PC-3 (cell line): ENCODE data around the gene FAM163A. TPM values are rescaled to one million over a fixed set of nuclear protein-coding genes. Genes with fewer than 3 reads are reported as not detected.

Experiments used
- ATAC-seq: fragments of 200-7000 bp; cut with Tn5 transposase; 2 replicates; pipeline ENCODE4 v1.9.1; 2020; ENCODE audit warnings: mild to moderate bottlenecking, moderate library complexity
- BruUV-seq: library from RNA; stranded (reverse); fragments of 400-500 nt; replicated peaks from 2 replicates; lab custom pipeline; 2021; lab: Mats Ljungman, UMichigan
- CTCF ChIA-PET: fragments of 300-600 bp; sonication (Branson Sonifier 250); formaldehyde crosslinking; loops from one replicate; lab custom pipeline; 2022; ENCODE audit warnings: antibody characterized with exemption; lab: Charles Lee
- POLR2A ChIA-PET: fragments of 300-600 bp; sonication (Branson Sonifier 250); formaldehyde crosslinking; loops from one replicate; lab custom pipeline; 2022; ENCODE audit warnings: antibody characterized with exemption; ENCODE audit not compliant: unreplicated experiment; lab: Charles Lee
- DNase-seq: peaks from one replicate; pipeline ENCODE4 v3.0.0-alpha.2; 2015
- H2AFZ ChIP-seq: fragments of 300-600 bp; sonication (generic); 2 replicates; pipeline ENCODE4 v1.6.0; 2016; ENCODE audit warnings: antibody characterized with exemption, low read length
- H3F3A ChIP-seq: fragments of 300-600 bp; sonication (generic); one replicate; pipeline ENCODE4 v1.6.0; 2017; ENCODE audit warnings: antibody characterized with exemption, low read length, control low read depth, mild to moderate bottlenecking; ENCODE audit not compliant: unreplicated experiment
- H3K27ac ChIP-seq: fragments of 300-600 bp; sonication (generic); 2 replicates; pipeline ENCODE4 v1.5.1; 2016; ENCODE audit warnings: mild to moderate bottlenecking, low read length
- H3K27me3 ChIP-seq: fragments of 300-600 bp; sonication (generic); 2 replicates; pipeline ENCODE4 v1.6.1; 2016; ENCODE audit warnings: low read length, mixed read lengths
- H3K36me3 ChIP-seq: fragments of 300-600 bp; sonication (generic); 2 replicates; pipeline ENCODE4 v1.6.1; 2016; ENCODE audit warnings: low read depth, mixed run types, low read length, mixed read lengths
- H3K4me1 ChIP-seq: fragments of 300-600 bp; sonication (generic); 2 replicates; pipeline ENCODE4 v1.5.1; 2016; ENCODE audit warnings: low read length; ENCODE audit not compliant: insufficient read depth
- H3K4me2 ChIP-seq: fragments of 300-600 bp; sonication (generic); 2 replicates; pipeline ENCODE4 v1.6.0; 2016; ENCODE audit warnings: low read length
- H3K4me3 ChIP-seq: fragments of 300-600 bp; sonication (generic); 2 replicates; pipeline ENCODE4 v1.5.1; 2016; ENCODE audit warnings: mild to moderate bottlenecking, low read length, mixed read lengths
- H3K79me2 ChIP-seq: fragments of 300-600 bp; sonication (generic); 2 replicates; pipeline ENCODE4 v1.6.1; 2017; ENCODE audit warnings: low read length, mixed read lengths
- H3K9ac ChIP-seq: fragments of 300-600 bp; sonication (generic); 2 replicates; pipeline ENCODE4 v1.6.0; 2016; ENCODE audit warnings: mild to moderate bottlenecking, low read length
- H3K9me2 ChIP-seq: fragments of 300-600 bp; sonication (generic); replicated peaks from 2 replicates; pipeline ENCODE4 v1.6.1; 2016; ENCODE audit warnings: mixed run types, low read length, mixed read lengths
- H3K9me3 ChIP-seq: fragments of 300-600 bp; sonication (generic); 2 replicates; pipeline ENCODE4 v1.6.1; 2016; ENCODE audit warnings: low read length, mixed read lengths
- H4K20me1 ChIP-seq: fragments of 300-600 bp; sonication (generic); 2 replicates; pipeline ENCODE4 v1.6.1; 2016; ENCODE audit warnings: low read length, mixed read lengths
- CTCF ChIP-seq: fragments of 300-600 bp; sonication (generic); conservative IDR thresholded peaks from 2 replicates; pipeline ENCODE4 v1.5.1; 2017; ENCODE audit warnings: antibody characterized with exemption, low read depth, mild to moderate bottlenecking, low read length
- EZH2 ChIP-seq: fragments of 300-600 bp; sonication (generic); IDR thresholded peaks from one replicate; pipeline ENCODE4 v1.6.1; 2017; ENCODE audit warnings: antibody characterized with exemption, mild to moderate bottlenecking, low read length; ENCODE audit not compliant: unreplicated experiment
- EZH2phosphoT487 ChIP-seq: fragments of 300-600 bp; sonication (generic); IDR thresholded peaks from 2 replicates; pipeline ENCODE4 v1.6.1; 2018; ENCODE audit warnings: mild to moderate bottlenecking, antibody characterized with exemption, low read length, borderline replicate concordance
- intact Hi-C: fragments of 100-400 bp; cut with micrococcal nuclease; formaldehyde crosslinking; loops from 2 replicates; pipeline ENCODE4 v1.9.0; 2023
- total RNA-seq: library from RNA; depleted of rRNA; stranded (reverse); fragments of >200 nt; gene quantifications from 2 replicates; pipeline ENCODE4 v1.2.3, GENCODE V29; 2014

FAM163A gene
- total RNA-seq, 1 experiment from 2014 or later, result not detected

DNA sequence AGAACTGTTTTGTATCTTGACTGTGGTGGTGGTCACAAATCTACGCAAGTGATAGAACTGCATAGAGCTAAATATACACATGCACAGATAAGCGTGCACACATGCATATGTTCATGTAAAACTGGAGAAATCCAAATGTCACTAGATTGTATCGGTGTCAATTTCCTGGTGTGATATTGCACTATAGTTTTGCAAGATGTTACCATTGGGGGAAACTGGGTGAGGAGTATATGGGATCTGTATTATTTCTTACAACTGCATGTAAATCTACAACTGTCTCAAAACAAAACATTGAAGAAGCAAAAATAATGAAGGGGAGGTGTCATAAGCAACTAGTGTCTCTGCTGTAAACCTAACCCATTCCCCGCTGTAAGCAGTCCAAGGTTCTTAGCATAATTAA is 30.2 kb downstream of the FAM163A start:
- intact Hi-C loops, result no loop called here
- DNase-seq, result no peak
- Histone ChIP-seq H3K36me3 (no peaks in the 10 kb centered on the region), H3K27ac (no peak overlapping the region), H3F3A (no peaks in the 10 kb centered on the region), H3K79me2 (no peaks in the 10 kb centered on the region), H3K27me3 (no peaks in the 10 kb centered on the region), H3K9me3 (no peaks in the 10 kb centered on the region), H3K4me2 (no peak overlapping the region), H3K9me2 (no peaks in the 10 kb centered on the region), H2AFZ (no peak overlapping the region), H3K9ac (no peak overlapping the region), H3K4me3 (no peak overlapping the region), H4K20me1 (no peaks in the 10 kb centered on the region), H3K4me1 (no peaks in the 10 kb centered on the region)
- no TSS peak for BruUV-seq
- POLR2A ChIA-PET, result no interaction called here
- ATAC-seq, result no peak
- TF ChIP-seq CTCF (no peak), EZH2 (no peak), EZH2phosphoT487 (no peak)
- CTCF ChIA-PET, result no interaction called here

GRCh38 chr1:179774000-179774399 is 30.9 kb downstream of the FAM163A start:
- ATAC-seq, result no peak
- no peak for DNase-seq
- Histone ChIP-seq H3K79me2 (no peaks in the 10 kb centered on the region), H2AFZ (no peak overlapping the region), H3K9me2 (no peaks in the 10 kb centered on the region), H3F3A (no peaks in the 10 kb centered on the region), H3K4me1 (no peaks in the 10 kb centered on the region), H3K36me3 (no peaks in the 10 kb centered on the region), H3K27ac (no peak overlapping the region), H3K9me3 (no peaks in the 10 kb centered on the region), H3K27me3 (no peaks in the 10 kb centered on the region), H3K4me3 (no peak overlapping the region), H3K9ac (no peak overlapping the region), H3K4me2 (no peak overlapping the region), H4K20me1 (no peaks in the 10 kb centered on the region)
- POLR2A ChIA-PET, result no interaction called here
- TF ChIP-seq EZH2, result no peak
- no peak for TF ChIP-seq CTCF
- TF ChIP-seq EZH2phosphoT487, result no peak
- intact Hi-C loops, result no loop called here
- CTCF ChIA-PET, result no interaction called here
- BruUV-seq, result no TSS peak

DNA sequence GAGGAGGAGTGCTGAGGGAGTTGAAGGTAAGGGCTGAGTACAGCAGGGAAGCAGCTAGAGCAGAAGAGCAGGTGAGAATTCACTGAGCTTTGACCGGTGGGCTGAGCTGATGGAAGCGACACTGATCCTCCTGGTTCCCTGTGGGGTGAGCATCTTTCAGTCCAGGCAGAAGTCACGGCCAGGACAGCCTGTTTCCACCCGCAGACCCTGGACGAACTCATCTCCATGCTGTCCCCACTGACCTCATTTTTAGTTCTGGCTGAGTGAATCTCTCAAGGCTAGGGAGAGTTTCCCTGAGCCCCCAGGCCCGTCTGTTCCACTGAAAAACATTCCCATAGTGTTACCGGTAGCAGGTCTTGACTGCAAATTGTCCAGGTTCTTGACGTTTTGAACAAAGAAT is 31.5 kb downstream of the FAM163A start:
- no peak for DNase-seq
- Histone ChIP-seq H3K9me3 (no peaks in the 10 kb centered on the region), H3K27ac (no peak overlapping the region), H3K9ac (no peak overlapping the region), H4K20me1 (no peaks in the 10 kb centered on the region), H3K4me2 (no peak overlapping the region), H3K79me2 (no peaks in the 10 kb centered on the region), H2AFZ (no peak overlapping the region), H3K9me2 (no peaks in the 10 kb centered on the region), H3K4me1 (no peaks in the 10 kb centered on the region), H3F3A (no peaks in the 10 kb centered on the region), H3K27me3 (no peaks in the 10 kb centered on the region), H3K4me3 (no peak overlapping the region), H3K36me3 (no peaks in the 10 kb centered on the region)
- TF ChIP-seq CTCF, result no peak
- no peak for TF ChIP-seq EZH2
- TF ChIP-seq EZH2phosphoT487, result no peak
- intact Hi-C loops, result no loop called here
- ATAC-seq, result no peak
- ChIA-PET POLR2A (no interaction called here), CTCF (no interaction called here)
- BruUV-seq, result no TSS peak
